PFSK-1 (cell line): ENCODE results near the gene AKAP10. TPM values are rescaled to one million over a fixed set of nuclear protein-coding genes. Genes with fewer than 3 reads are reported as not detected.

Experiments used
- FOXP2 ChIP-seq: optimal IDR thresholded peaks from 2 replicates; pipeline ENCODE3; 2011; ENCODE audit warnings: borderline replicate concordance, control low read depth, inconsistent platforms; ENCODE audit not compliant: insufficient read depth; ENCODE audit errors: extremely low read length, extremely low read depth
- POLR2AphosphoS5 ChIP-seq: IDR thresholded peaks from 2 replicates; pipeline ENCODE4 v1.6.1; 2012; ENCODE audit warnings: low read depth, mild to moderate bottlenecking, control low read depth, low read length, moderate library complexity
- SIN3A ChIP-seq: IDR thresholded peaks from 2 replicates; pipeline ENCODE4 v1.6.1; 2012; ENCODE audit warnings: mild to moderate bottlenecking, low read length, moderate library complexity, borderline replicate concordance; ENCODE audit not compliant: insufficient read depth
- TAF1 ChIP-seq: IDR thresholded peaks from 2 replicates; pipeline ENCODE4 v1.6.1; 2012; ENCODE audit warnings: low read length, control low read depth, borderline replicate concordance; ENCODE audit not compliant: insufficient read depth
- polyA plus RNA-seq: library from polyadenylated mRNA; unstranded; fragments of >200 nt; gene quantifications from one replicate; pipeline ENCODE4 v1.2.1, GENCODE V29; 2012; ENCODE audit warnings: low read depth, missing spikeins; ENCODE audit not compliant: insufficient read length
- TF ChIP-seq, protein P1 (sequence below), 2 experiments: IDR thresholded peaks; 2 replicates each; pipeline versions ENCODE4 v1.6.1 to v1.8.0; 2011 to 2012; ENCODE audit warnings: low read depth in 2 of 2, low read length in 2 of 2, control low read depth in 1 of 2, inconsistent platforms in 1 of 2, mild to moderate bottlenecking in 1 of 2, moderate library complexity in 1 of 2; ENCODE audit not compliant: insufficient read depth in 1 of 2

The AKAP10 gene
- polyA plus RNA-seq = 13.8 TPM

GRCh38 chr17:19977293-19978208, at the start of gene AKAP10:
TSS of gene AKAP10 (minus strand) at chr17:19977828. CDS start at chr17:19977679, 149 bp downstream.
- TF ChIP-seq FOXP2 (peak; percentile 67), TAF1 (peak; percentile 86; the same call in 1 of the 2 replicates), SIN3A (no peak), POLR2AphosphoS5 (peak; percentile 91)
- TF ChIP-seq, protein P1, sequence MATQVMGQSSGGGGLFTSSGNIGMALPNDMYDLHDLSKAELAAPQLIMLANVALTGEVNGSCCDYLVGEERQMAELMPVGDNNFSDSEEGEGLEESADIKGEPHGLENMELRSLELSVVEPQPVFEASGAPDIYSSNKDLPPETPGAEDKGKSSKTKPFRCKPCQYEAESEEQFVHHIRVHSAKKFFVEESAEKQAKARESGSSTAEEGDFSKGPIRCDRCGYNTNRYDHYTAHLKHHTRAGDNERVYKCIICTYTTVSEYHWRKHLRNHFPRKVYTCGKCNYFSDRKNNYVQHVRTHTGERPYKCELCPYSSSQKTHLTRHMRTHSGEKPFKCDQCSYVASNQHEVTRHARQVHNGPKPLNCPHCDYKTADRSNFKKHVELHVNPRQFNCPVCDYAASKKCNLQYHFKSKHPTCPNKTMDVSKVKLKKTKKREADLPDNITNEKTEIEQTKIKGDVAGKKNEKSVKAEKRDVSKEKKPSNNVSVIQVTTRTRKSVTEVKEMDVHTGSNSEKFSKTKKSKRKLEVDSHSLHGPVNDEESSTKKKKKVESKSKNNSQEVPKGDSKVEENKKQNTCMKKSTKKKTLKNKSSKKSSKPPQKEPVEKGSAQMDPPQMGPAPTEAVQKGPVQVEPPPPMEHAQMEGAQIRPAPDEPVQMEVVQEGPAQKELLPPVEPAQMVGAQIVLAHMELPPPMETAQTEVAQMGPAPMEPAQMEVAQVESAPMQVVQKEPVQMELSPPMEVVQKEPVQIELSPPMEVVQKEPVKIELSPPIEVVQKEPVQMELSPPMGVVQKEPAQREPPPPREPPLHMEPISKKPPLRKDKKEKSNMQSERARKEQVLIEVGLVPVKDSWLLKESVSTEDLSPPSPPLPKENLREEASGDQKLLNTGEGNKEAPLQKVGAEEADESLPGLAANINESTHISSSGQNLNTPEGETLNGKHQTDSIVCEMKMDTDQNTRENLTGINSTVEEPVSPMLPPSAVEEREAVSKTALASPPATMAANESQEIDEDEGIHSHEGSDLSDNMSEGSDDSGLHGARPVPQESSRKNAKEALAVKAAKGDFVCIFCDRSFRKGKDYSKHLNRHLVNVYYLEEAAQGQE (IDR thresholded peaks at IDR 0.05; ENCODE audit: insufficient read depth in 1 of 2, low read depth in 2 of 2, low read length in 2 of 2) = 0 out of 4 replicates have a peak, but pooled peaks of 1 of the 2 experiments have one; percentile 19

GRCh38 chr17:20026960-20027359, 49.3 kb upstream of the AKAP10 start:
- TF ChIP-seq TAF1 (no peak), POLR2AphosphoS5 (no peak), FOXP2 (no peak), SIN3A (no peak)
- TF ChIP-seq, protein P1 (IDR thresholded peaks at IDR 0.05; ENCODE audit: insufficient read depth in 1 of 2, low read depth in 2 of 2, low read length in 2 of 2) = no peak

DNA sequence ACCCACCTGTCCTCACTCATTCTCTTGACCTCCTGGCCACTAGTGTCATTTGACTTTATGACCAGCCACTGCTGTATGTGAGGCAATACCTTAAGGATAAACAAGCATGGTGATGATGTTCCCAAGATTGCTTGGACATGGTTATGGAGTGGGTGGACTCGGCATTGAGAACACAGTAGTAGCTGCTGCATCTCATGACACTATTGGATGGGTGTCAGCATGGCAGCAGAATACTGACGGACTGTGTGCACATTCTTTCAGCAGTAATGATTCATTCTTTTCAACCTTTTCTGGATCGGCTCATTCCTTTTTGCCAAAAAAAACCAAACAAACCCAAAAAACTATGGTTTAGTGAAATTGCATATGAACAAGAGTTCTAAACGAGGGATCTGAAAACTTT, 45.1 kb upstream of the AKAP10 start:
- TF ChIP-seq TAF1 (no peak), SIN3A (no peak), FOXP2 (no peak), POLR2AphosphoS5 (no peak)
- TF ChIP-seq, protein P1 (IDR thresholded peaks at IDR 0.05; ENCODE audit: insufficient read depth in 1 of 2, low read depth in 2 of 2, low read length in 2 of 2) = no peak

DNA sequence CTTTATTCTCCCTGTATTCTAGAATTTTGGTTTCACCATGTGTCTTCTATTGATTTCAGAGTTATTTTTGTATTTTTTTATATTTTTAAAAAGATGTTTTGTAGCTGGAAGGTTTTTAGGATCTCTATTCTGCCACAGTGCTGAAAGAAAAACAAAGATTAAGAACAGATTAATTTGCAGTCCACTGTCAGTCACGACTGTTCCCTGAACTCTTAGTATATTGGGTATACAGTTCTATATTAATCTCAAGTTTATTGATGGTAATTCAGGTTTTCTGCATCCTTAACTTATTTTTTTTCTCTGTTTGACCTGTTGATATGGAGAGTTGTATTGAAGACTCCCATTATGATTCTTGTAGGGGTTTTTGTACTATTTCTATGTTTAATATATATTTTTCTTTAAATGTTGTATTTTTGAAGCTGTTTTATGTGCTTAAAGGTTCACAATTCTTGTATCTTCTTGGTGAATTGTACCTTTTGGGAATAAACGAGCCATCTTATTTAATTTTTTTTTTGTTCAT, 34.4 kb upstream of the AKAP10 start:
- TF ChIP-seq TAF1 (no peak), POLR2AphosphoS5 (no peak), FOXP2 (no peak)

DNA sequence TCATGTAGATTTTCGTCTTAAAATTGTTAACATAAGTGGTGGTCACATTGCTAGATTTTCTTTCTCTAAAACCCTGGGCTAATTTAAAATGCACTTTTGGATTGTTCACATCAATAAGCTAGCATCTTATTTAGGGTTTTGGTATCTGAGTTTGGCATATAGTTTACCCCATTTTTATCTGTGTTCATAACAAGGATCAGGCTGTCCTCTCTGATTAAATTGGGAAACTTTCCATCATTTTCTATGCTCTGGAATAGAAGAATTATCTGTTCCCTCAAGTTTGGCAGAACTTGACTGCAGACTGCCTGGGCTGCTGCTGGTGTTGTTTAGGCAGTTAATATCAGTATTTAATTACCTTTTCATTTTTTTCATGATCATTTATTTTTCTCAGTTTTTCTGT, 33.3 kb upstream of the AKAP10 start:
- TF ChIP-seq, protein P1 (IDR thresholded peaks at IDR 0.05; ENCODE audit: insufficient read depth in 1 of 2, low read depth in 2 of 2, low read length in 2 of 2) = no peak
- TF ChIP-seq FOXP2 = no peak
